ENCODE results near the gene UBXN7. TPM values are rescaled to one million over a fixed set of nuclear protein-coding genes. Genes with fewer than 3 reads are reported as not detected.
A peak's percentile ranks its signal among the peaks of the same experiment; 100 is the strongest.

UBXN7 gene
- total RNA-seq, 1 experiment from 2014 or later = 99.6 TPM

DNA sequence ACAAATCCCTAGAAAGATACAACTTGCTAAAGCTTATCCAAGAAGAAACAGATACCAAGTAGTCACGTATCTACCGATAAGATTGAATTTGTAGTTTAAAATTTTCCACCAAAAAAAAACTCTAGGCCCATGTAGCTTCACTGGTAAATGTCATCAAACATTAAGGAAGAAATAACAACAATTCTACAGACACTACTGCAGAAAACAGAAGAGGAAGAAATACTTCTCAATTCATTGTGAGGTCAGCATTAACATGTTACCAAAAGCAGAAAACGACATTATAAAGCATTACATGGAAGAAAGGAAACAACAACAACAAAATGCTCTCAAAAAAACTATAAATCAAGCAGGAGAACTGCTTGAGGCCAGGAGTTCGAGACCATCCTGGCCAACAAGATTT lies 66.5 kb downstream of the UBXN7 start:
- CTCF ChIA-PET = no interaction called here
- H3K36me3 Mint-ChIP-seq = peaks cover 56% of the 10 kb centered on the region

More for the DNA sequence above, 66.5 kb downstream of the UBXN7 start:
- no peaks in the 10 kb centered on the region for H3K27me3 Mint-ChIP-seq (ENCODE audit: low read depth)
- TF ChIP-seq, protein P1, sequence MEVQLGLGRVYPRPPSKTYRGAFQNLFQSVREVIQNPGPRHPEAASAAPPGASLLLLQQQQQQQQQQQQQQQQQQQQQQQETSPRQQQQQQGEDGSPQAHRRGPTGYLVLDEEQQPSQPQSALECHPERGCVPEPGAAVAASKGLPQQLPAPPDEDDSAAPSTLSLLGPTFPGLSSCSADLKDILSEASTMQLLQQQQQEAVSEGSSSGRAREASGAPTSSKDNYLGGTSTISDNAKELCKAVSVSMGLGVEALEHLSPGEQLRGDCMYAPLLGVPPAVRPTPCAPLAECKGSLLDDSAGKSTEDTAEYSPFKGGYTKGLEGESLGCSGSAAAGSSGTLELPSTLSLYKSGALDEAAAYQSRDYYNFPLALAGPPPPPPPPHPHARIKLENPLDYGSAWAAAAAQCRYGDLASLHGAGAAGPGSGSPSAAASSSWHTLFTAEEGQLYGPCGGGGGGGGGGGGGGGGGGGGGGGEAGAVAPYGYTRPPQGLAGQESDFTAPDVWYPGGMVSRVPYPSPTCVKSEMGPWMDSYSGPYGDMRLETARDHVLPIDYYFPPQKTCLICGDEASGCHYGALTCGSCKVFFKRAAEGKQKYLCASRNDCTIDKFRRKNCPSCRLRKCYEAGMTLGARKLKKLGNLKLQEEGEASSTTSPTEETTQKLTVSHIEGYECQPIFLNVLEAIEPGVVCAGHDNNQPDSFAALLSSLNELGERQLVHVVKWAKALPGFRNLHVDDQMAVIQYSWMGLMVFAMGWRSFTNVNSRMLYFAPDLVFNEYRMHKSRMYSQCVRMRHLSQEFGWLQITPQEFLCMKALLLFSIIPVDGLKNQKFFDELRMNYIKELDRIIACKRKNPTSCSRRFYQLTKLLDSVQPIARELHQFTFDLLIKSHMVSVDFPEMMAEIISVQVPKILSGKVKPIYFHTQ (CRISPR knock-in tag; IDR thresholded peaks at IDR 0.05) = no peak
- TF ChIP-seq CBFB (CRISPR knock-in tag; IDR thresholded peaks at IDR 0.05; ENCODE audit: low read depth) (no peak), ZNF317 (CRISPR knock-in tag; IDR thresholded peaks at IDR 0.05; ENCODE audit: borderline replicate concordance, low read depth) (no peak), ZBTB21 (CRISPR knock-in tag; IDR thresholded peaks at IDR 0.05; ENCODE audit: borderline replicate concordance) (no peak), HMGA2 (CRISPR knock-in tag; IDR thresholded peaks at IDR 0.05) (no peak), ZNF219 (CRISPR knock-in tag; IDR thresholded peaks at IDR 0.05; ENCODE audit: borderline replicate concordance) (no peak), TEAD4 (CRISPR knock-in tag; IDR thresholded peaks at IDR 0.05) (no peak), TEAD1 (CRISPR knock-in tag; IDR thresholded peaks at IDR 0.05) (no peak), FOXK1 (CRISPR knock-in tag; IDR thresholded peaks at IDR 0.05) (no peak), ZNF121 (CRISPR knock-in tag; IDR thresholded peaks at IDR 0.05) (no peak), SP1 (CRISPR knock-in tag; conservative IDR thresholded peaks at IDR 0.05) (no peak), GTF2I (CRISPR knock-in tag; conservative IDR thresholded peaks at IDR 0.05) (no peak)
- TF ChIP-seq, protein P2, sequence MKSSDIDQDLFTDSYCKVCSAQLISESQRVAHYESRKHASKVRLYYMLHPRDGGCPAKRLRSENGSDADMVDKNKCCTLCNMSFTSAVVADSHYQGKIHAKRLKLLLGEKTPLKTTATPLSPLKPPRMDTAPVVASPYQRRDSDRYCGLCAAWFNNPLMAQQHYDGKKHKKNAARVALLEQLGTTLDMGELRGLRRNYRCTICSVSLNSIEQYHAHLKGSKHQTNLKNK (CRISPR knock-in tag; IDR thresholded peaks at IDR 0.05) = no peak
- TF ChIP-seq, protein P3, sequence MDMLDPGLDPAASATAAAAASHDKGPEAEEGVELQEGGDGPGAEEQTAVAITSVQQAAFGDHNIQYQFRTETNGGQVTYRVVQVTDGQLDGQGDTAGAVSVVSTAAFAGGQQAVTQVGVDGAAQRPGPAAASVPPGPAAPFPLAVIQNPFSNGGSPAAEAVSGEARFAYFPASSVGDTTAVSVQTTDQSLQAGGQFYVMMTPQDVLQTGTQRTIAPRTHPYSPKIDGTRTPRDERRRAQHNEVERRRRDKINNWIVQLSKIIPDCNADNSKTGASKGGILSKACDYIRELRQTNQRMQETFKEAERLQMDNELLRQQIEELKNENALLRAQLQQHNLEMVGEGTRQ (CRISPR knock-in tag; IDR thresholded peaks at IDR 0.05) = no peak
- TF ChIP-seq, protein P4, sequence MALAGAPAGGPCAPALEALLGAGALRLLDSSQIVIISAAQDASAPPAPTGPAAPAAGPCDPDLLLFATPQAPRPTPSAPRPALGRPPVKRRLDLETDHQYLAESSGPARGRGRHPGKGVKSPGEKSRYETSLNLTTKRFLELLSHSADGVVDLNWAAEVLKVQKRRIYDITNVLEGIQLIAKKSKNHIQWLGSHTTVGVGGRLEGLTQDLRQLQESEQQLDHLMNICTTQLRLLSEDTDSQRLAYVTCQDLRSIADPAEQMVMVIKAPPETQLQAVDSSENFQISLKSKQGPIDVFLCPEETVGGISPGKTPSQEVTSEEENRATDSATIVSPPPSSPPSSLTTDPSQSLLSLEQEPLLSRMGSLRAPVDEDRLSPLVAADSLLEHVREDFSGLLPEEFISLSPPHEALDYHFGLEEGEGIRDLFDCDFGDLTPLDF (CRISPR knock-in tag; IDR thresholded peaks at IDR 0.05) = no peak
- TF ChIP-seq, protein P5, sequence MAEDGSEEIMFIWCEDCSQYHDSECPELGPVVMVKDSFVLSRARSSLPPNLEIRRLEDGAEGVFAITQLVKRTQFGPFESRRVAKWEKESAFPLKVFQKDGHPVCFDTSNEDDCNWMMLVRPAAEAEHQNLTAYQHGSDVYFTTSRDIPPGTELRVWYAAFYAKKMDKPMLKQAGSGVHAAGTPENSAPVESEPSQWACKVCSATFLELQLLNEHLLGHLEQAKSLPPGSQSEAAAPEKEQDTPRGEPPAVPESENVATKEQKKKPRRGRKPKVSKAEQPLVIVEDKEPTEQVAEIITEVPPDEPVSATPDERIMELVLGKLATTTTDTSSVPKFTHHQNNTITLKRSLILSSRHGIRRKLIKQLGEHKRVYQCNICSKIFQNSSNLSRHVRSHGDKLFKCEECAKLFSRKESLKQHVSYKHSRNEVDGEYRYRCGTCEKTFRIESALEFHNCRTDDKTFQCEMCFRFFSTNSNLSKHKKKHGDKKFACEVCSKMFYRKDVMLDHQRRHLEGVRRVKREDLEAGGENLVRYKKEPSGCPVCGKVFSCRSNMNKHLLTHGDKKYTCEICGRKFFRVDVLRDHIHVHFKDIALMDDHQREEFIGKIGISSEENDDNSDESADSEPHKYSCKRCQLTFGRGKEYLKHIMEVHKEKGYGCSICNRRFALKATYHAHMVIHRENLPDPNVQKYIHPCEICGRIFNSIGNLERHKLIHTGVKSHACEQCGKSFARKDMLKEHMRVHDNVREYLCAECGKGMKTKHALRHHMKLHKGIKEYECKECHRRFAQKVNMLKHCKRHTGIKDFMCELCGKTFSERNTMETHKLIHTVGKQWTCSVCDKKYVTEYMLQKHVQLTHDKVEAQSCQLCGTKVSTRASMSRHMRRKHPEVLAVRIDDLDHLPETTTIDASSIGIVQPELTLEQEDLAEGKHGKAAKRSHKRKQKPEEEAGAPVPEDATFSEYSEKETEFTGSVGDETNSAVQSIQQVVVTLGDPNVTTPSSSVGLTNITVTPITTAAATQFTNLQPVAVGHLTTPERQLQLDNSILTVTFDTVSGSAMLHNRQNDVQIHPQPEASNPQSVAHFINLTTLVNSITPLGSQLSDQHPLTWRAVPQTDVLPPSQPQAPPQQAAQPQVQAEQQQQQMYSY (CRISPR knock-in tag; IDR thresholded peaks at IDR 0.05) = no peak
- TF ChIP-seq, protein P6, sequence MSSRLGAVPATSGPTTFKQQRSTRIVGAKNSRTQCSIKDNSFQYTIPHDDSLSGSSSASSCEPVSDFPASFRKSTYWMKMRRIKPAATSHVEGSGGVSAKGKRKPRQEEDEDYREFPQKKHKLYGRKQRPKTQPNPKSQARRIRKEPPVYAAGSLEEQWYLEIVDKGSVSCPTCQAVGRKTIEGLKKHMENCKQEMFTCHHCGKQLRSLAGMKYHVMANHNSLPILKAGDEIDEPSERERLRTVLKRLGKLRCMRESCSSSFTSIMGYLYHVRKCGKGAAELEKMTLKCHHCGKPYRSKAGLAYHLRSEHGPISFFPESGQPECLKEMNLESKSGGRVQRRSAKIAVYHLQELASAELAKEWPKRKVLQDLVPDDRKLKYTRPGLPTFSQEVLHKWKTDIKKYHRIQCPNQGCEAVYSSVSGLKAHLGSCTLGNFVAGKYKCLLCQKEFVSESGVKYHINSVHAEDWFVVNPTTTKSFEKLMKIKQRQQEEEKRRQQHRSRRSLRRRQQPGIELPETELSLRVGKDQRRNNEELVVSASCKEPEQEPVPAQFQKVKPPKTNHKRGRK (CRISPR knock-in tag; IDR thresholded peaks at IDR 0.05; ENCODE audit: borderline replicate concordance) = no peak
- TF ChIP-seq, protein P7, sequence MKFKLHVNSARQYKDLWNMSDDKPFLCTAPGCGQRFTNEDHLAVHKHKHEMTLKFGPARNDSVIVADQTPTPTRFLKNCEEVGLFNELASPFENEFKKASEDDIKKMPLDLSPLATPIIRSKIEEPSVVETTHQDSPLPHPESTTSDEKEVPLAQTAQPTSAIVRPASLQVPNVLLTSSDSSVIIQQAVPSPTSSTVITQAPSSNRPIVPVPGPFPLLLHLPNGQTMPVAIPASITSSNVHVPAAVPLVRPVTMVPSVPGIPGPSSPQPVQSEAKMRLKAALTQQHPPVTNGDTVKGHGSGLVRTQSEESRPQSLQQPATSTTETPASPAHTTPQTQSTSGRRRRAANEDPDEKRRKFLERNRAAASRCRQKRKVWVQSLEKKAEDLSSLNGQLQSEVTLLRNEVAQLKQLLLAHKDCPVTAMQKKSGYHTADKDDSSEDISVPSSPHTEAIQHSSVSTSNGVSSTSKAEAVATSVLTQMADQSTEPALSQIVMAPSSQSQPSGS (CRISPR knock-in tag; IDR thresholded peaks at IDR 0.05; ENCODE audit: borderline replicate concordance, low read depth) = no peak
- TF ChIP-seq, protein P8, sequence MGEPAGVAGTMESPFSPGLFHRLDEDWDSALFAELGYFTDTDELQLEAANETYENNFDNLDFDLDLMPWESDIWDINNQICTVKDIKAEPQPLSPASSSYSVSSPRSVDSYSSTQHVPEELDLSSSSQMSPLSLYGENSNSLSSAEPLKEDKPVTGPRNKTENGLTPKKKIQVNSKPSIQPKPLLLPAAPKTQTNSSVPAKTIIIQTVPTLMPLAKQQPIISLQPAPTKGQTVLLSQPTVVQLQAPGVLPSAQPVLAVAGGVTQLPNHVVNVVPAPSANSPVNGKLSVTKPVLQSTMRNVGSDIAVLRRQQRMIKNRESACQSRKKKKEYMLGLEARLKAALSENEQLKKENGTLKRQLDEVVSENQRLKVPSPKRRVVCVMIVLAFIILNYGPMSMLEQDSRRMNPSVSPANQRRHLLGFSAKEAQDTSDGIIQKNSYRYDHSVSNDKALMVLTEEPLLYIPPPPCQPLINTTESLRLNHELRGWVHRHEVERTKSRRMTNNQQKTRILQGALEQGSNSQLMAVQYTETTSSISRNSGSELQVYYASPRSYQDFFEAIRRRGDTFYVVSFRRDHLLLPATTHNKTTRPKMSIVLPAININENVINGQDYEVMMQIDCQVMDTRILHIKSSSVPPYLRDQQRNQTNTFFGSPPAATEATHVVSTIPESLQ (CRISPR knock-in tag; IDR thresholded peaks at IDR 0.05) = no peak
- TF ChIP-seq, protein P9, sequence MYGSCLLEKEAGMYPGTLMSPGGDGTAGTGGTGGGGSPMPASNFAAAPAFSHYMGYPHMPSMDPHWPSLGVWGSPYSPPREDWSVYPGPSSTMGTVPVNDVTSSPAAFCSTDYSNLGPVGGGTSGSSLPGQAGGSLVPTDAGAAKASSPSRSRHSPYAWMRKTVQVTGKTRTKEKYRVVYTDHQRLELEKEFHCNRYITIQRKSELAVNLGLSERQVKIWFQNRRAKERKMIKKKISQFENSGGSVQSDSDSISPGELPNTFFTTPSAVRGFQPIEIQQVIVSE (CRISPR knock-in tag; IDR thresholded peaks at IDR 0.05; ENCODE audit: borderline replicate concordance) = no peak
- no peak for ATAC-seq
- H3K27ac Mint-ChIP-seq = peak overlapping the region; percentile 43; the same call in 1 of the 2 replicates
- no peak for DNase-seq (ENCODE audit: low spot score)
- no peaks in the 10 kb centered on the region for H3K4me1 Mint-ChIP-seq
- H3K9me3 Mint-ChIP-seq = no peaks in the 10 kb centered on the region
- POLR2A ChIA-PET = no interaction called here
- no peak overlapping the region for H3K4me3 Mint-ChIP-seq
